GM19025 (cell line): ENCODE results near the gene ZNF518A.

ENCODE experiments used
- ATAC-seq: cut with Tn5 transposase; IDR thresholded peaks from one replicate; pipeline ENCODE4 v1.9.1; 2021; ENCODE audit warnings: mild to moderate bottlenecking, low read depth, moderate library complexity; ENCODE audit not compliant: unreplicated experiment

Gene ZNF518A

DNA sequence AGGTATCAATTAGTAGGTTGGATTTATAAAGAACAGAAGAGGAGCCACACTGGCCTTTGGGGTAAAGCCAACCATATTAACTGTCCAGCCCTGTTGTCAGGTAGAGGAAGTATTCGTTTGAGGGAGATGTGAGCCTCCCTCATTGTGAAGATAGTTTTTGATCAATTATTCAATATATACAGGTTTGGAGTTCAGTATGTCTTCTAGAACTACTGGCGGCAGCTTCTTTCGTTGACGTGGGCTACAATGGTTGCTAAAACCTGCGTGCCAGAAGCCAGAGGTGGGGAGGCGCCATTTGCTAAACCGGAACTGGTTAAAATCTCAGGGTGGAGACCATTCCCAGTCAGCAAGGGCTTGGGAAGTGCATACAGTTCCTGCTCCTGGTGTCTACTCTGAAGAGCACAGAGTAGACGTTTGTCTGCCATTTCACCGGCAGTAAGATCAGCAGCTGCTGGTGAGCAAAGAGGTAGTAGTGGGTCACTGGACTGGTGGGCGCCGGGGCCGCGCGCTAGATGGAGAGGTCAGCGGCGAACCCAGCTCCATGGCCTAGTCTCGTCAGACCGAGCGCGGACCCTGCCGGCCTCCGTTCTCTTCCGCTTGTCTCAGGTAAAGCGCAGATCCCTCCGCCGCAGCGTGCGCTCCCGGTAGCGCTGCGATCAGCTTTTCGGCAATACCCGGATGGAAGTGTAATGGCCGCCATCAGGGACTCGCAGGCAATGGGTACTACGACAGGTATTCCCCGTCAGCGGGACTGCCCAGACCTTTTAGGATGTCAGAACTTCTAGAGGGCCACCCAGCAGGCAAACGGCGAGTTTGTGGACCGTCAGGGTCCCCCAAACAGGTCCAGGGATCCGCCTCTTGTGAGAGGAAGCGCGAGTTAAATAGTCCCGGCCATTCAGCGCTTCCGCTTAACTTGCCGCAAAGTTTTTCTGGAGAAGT lies at the start of gene ZNF518A:
Gene ZNF518A (plus strand): TSS at position 911 of the 939 bp plus-strand sequence. CDS start 26,026 bp downstream, outside the sequence.
- peak; percentile 76 for ATAC-seq

GRCh38 chr10:96082153-96082552 lies 47.9 kb upstream of the ZNF518A start:
- no peak for ATAC-seq

DNA sequence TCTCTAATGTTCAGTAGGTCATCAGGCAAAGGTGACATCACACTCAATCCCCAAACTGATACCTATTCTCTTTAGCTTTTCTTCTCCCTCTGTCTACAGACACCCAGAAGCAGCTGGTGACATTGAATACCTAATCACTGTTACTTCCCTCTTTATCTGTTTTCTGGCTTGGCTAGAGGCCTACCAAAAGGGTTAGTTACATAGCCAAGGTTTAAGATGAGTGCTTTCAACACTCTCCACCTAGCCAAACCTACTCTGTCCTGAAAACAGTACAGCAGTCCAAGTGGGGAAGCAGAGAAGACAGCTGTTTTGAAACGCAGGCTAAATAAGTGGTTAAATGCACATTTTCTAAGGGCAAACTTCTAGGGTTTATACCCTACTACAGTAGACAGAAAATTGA lies 47.3 kb upstream of the ZNF518A start:
- ATAC-seq = no peak

DNA sequence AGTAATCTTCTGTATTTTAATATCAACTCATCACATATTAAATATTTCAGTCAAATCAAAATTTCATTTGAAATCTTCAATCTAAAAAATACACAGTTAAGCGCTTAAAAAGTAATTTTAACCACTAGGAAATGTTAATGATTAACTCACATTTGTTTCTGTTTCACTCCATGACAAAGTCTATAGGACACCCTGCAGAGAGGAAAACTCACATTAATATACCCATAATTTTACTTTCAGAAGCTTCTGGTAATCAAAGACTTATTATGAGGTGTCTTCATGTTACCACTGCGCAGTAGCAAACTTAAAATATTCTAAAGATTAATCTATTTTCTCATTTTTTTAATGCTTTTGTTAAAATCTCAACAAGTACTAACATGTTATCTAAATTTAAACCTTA lies 41.0 kb upstream of the ZNF518A start:
- ATAC-seq = no peak

DNA sequence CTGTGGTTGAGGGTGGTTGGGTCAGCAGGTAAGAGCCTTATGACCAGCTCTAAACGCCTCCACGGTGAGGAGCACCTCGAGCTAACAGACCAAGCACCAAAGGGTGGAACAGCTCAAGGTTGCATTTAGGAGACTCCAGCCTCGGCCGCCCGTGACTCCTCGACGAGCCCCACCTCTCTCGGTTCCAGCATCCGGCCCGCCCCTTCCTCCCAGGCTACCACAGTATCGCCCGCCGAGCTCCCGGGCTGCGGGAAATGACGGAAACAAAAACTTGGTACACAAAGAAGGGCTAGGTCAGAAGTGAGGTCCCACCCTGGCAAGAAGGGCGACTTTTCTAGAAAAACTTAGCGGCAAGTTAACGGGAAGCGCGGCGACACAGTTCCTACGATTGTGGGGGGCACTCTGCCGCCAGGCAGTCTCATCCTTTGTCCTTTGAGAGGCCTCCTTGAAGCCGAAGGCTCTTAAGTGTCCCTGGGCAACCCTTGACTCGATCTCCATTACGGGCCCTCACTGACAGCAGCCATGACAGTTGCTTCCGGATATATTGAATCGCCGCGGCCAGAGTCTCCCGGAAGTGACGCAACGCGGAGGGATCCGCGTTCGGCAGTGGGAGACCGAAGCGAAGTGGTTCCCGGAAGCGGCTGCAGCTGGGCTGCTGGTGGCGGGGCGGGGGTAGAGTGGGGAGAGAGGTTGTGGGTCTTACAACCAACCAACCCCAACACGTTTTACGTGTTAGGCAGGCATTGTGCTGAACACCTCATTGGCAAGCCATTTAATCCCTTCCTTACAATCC lies 40.2 kb upstream of the ZNF518A start:
- ATAC-seq = peak; percentile 81

GRCh38 chr10:96090463-96090800 lies 39.7 kb upstream of the ZNF518A start:
- ATAC-seq = no peak

DNA sequence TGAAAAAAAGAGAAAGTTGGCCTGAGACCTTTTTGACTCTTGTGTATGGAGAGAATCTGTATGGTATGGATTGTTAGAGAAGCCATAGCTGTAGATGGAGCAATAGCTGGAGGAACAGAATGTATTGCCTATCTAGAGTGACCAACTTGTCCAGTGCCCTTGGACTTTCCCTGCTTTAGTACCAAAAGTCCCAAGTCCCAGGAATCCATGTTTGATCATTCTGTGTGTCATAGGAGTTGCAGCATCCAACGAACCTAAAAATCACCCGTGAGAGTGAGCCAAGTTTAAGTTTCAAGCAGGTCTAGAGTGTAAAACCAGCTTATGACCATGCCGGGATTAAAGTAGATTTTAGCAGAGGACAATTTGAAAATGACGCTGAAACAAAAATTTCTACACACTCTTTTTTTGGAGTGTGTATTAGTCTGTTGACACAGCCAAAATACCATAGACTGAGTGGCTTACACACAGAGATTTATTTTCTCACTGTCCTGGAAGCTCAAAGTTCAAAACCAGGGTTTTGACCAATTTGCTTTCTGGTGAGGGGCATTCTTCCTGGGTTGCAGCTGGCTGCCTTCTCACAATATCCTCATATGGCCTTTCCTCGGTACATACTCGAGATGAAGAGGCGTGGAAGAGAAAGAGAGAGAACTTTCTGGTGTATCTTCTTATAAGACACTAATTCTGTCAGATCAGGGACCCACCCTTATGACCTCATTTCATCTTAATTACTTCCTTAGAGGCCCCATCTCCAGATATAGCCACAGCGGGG lies 36.9 kb upstream of the ZNF518A start:
- ATAC-seq = no peak

DNA sequence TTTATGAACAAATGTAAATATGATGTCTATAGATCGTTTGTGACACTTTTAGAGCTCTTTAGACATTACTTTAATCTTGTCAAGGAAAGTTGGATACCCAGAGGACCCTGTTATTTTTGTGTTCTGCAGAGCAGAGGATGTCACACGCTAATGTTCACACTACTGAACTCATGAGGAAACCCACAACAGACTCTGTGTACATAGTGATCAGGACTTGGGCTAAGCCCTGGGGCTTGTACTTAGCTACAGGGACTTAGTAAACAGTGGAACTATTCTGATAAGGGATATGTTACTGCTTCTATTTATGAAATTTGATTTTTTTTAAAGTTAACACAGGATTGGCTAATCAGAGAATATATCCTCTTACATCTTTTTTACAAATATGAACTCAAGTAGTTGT lies 36.1 kb upstream of the ZNF518A start:
- ATAC-seq = no peak

DNA sequence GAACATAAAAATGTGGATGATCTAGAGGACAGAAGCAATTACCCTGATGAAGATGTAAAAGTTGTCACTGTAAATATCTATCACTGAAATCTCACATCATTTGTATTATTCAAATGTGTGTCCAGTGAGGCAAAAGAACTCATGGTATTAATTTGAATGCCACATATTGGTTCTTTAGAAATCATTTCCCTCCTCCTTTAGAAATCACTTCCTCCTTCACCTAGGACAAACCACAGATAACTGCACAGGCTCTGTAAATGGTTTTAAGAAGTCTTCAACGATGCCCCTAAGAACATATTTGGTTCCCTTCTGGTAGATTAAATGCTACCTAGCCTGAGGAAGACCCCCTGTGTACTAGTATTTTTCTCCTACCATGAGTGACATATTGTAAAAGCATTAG lies 33.1 kb upstream of the ZNF518A start:
- no peak for ATAC-seq

DNA sequence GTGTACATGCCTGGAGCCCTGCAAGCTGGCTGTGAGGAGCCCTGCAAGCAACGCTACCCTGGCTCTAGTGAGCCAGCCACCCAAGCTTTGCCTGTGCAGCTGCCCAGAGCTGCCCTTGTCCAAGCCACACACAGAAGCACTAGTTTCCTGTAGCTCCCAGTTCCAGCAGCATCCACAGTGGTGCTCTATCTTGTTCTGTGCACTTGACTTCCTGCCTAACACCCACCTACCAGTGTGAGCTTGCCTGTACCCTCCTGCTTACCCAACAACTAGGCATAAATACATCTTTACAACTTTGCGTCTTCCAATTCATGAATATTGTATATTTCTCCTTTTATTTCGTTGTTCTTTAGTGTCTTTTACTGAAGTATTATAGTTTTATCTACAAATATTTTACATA lies 32.2 kb upstream of the ZNF518A start:
- no peak for ATAC-seq

GRCh38 chr10:96107623-96108038 lies 22.5 kb upstream of the ZNF518A start:
- no peak for ATAC-seq

- no peak for ATAC-seq
Measured at GRCh38 chr10:96112531-96112930, 17.6 kb upstream of the ZNF518A start.

DNA sequence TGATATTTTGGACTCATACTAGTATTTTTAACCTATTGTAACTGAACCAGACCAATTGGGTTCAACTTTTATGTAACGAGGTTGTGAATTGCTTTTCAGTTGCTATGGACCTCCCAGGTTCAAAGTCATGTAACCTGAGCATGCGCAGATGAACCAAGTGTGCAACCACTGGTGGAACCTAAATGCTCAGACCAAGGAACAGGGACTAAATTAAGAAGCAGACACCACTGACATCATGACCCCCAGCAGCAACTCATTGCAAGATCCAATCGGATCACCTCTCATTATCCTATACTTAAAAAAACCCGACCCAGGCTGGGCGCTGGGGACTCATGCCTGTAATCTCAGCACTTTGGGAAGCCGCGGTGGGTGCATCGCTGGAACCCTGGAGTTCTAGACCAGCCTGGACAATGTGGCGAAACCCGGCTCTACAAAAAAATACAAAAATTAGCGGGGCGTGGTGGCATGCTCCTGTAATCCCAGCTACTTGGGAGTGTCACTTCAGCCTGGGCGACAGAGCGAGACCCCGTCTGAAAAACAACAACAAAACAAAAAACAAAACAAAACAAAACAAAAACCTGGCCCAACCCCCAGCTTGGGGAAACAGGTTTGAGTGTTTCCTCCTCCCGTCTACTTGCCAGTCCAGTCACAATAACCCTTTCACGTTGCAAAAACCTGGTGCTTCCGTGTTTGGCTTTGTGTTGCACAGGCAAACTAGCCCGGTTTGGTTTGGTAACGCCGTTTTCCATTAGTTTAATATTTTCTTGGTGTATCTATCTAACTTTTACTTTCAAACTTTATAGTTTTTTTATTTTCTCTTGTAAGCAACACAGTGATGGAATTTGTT lies 11.3 kb upstream of the ZNF518A start:
- no peak for ATAC-seq

DNA sequence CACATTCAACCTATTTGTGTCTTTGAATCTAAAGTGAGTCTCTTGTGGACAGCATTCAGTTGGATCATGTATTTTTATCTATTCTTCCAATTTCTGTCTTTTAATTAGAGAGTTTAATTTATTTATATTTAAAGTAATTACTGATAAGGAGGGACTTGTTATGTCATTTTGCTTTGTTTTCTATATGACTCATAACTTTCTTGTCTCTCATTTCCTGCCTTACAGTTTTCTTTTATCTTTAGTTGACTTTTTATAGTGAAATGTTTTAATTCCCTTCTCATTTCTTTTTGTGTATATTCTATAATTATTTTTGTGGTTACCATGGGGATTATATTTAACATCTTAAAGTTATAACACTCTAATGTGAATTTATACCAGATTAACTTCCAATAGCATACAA lies 7.3 kb upstream of the ZNF518A start:
- no peak for ATAC-seq

- no peak for ATAC-seq
Measured at GRCh38 chr10:96124230-96125141, 5.6 kb upstream of the ZNF518A start.

- no peak for ATAC-seq
Measured at GRCh38 chr10:96125142-96125515, 5.0 kb upstream of the ZNF518A start.

- ATAC-seq = peak; percentile 61
Measured at GRCh38 chr10:96130326-96130995, 364 bp downstream of the ZNF518A start.

DNA sequence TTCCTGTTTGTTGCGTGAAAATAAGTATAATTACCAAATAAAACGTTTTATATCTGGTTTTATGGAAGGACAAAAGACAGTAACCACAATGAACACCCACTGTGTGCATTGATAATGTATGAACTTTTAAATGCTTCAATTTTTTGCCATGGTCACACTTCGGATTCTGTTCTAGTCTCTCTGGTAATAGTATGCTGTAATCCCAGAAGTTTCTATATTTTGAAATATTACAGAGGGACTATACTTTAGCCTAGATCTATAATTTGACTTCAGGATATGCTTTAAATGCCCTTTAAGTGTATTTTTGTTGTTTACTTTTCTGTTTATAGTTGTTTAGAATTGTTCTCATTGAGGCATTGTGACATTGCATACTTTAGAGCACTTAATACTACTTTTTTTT lies 1.5 kb downstream of the ZNF518A start:
- ATAC-seq = no peak
